Ovary (tissue), 9 donors: ENCODE results near the gene UAP1L1. TPM values are rescaled to one million over a fixed set of nuclear protein-coding genes. Genes with fewer than 3 reads are reported as not detected.

Experiments
- DNase-seq, 5 donors: peaks; one replicate each; pipeline ENCODE4 v3.0.0-alpha.2; 2019 to 2020
- H3K27ac ChIP-seq, 2 donors: fragments of 200-600 bp; one replicate each; pipeline versions ENCODE4 v1.5.1 to v1.8.0; 2019 to 2022
- H3K27me3 ChIP-seq: fragments of 200-600 bp; one replicate; pipeline ENCODE4 v1.8.0; 2022
- H3K36me3 ChIP-seq: fragments of 200-600 bp; sonication (generic); one replicate; pipeline ENCODE4 v1.5.1; 2019
- H3K4me1 ChIP-seq: one replicate; pipeline ENCODE4 v1.8.1; 2013; ENCODE audit warnings: mild to moderate bottlenecking, moderate library complexity; ENCODE audit not compliant: insufficient read depth
- H3K4me3 ChIP-seq: fragments of 200-600 bp; sonication (generic); one replicate; pipeline ENCODE4 v1.5.1; 2017
- H3K9me3 ChIP-seq, 2 donors: fragments of 200-600 bp in 1 of 2; sonication (generic) in 1 of 2; one replicate each; pipeline versions ENCODE4 v1.5.1 to v1.8.1; 2013 to 2019; ENCODE audit warnings: mild to moderate bottlenecking in 1 of 2, moderate library complexity in 1 of 2
- CTCF ChIP-seq, 3 donors: fragments of 450-650 bp in 2 of 3; fragments of 200-600 bp in 1 of 3; IDR thresholded peaks; one replicate each; pipeline versions ENCODE4 v1.5.1 to v1.8.0; 2016 to 2022; ENCODE audit warnings: antibody characterized with exemption in 3 of 3, mild to moderate bottlenecking in 1 of 3
- EP300 ChIP-seq: sonication (generic); formaldehyde crosslinking; IDR thresholded peaks from one replicate; pipeline ENCODE4 v1.6.1; 2017; ENCODE audit warnings: antibody characterized with exemption
- POLR2A ChIP-seq: fragments of 450-650 bp; IDR thresholded peaks from one replicate; pipeline ENCODE4 v1.6.1; 2017; ENCODE audit warnings: antibody characterized with exemption, mild to moderate bottlenecking, moderate library complexity
- WGBS, 3 donors: extraction: QIAGEN DNeasy Blood & Tissue Kit in 1 of 3; methylation state at CpG; one replicate each; pipeline versions ENCODE4 v1.1.5 to v1.1.7; 2013 to 2017; 5-methylcytosine and 5-hydroxymethylcytosine counted together
- intact Hi-C, 4 donors: fragments of 100-400 bp; cut with DNase I; formaldehyde crosslinking; loops; one replicate each; pipeline versions ENCODE4 v1.11.0 to v1.15.1; 2022 to 2023
- polyA plus RNA-seq, 2 donors: library from polyadenylated mRNA; stranded (reverse); fragments of 200-250 nt in 1 of 2; fragments of 350-450 nt in 1 of 2; fragmentation: Illumina TruSeq in 1 of 2; extraction: RNeasy Lipid Tissue Mini Kit (QIAGEN cat#74804) in 1 of 2; gene quantifications; one replicate each; pipeline ENCODE4 v1.2.3, GENCODE V29; 2013 to 2014
- total RNA-seq, 7 donors: library from RNA; depleted of rRNA in 2 of 7; stranded (reverse); fragments of >200 nt in 2 of 7; fragmentation: NEBNext Ultra II Directional in 3 of 7; extraction: Animal tissue kit (Norgen Biotek cat#: 25700) in 3 of 7; gene quantifications; one replicate each; pipeline versions ENCODE4 v1.1.0 to v1.2.4, GENCODE V29; 2016 to 2023
- donor health status: DM: no; HTN: no; CAD: no; lungs with moderate emphysema.
- donor health status: DM: no; HTN: no; CAD: no.
- donor health status: Bipolar disorder and iron deficiency.
- donor health status: DM: yes; HTN: yes; CAD: no.
- donor health status: DM: no; HTN: no; CAD: no.
- donor health status: DM: yes; HTN: yes; CAD: no.

The UAP1L1 gene
- total and polyA plus RNA-seq, 9 donors: 1.3 to 6.3 (median 4.1) TPM

GRCh38 chr9:137054932-137055384 is 22.4 kb upstream of the UAP1L1 start:
- H3K4me1 ChIP-seq: peaks cover 22% of the 10 kb centered on the region
- no peak overlapping the region for H3K4me3 ChIP-seq
- DNase-seq: peak in 1 of 5 donors; percentile 22
- H3K9me3 ChIP-seq: no peaks in the 10 kb centered on the region
- intact Hi-C loops: no loop called here
- H3K27ac ChIP-seq: peak overlapping the region; percentile 62 to 69
- 68 to 76% (median 75%) methylated on average over 15 to 17 of the region's 17 CpGs for WGBS, 3 donors
- no peaks in the 10 kb centered on the region for H3K27me3 ChIP-seq
- TF ChIP-seq POLR2A (no peak), CTCF (IDR thresholded peaks at IDR 0.05) (no peak), EP300 (no peak)
- H3K36me3 ChIP-seq: no peaks in the 10 kb centered on the region

GRCh38 chr9:137055385-137056364 is 21.6 kb upstream of the UAP1L1 start:
- H3K4me3 ChIP-seq: no peak overlapping the region
- peak; percentile 96 to 99 (median 99) for DNase-seq
- no peak for TF ChIP-seq CTCF (IDR thresholded peaks at IDR 0.05)
- 2 to 5% (median 4%) methylated on average over 25 to 28 of the region's 28 CpGs for WGBS, 3 donors
- H3K36me3 ChIP-seq: no peaks in the 10 kb centered on the region
- peak overlapping the region; percentile 62 to 69 for H3K27ac ChIP-seq
- intact Hi-C loops: no loop called here
- H3K4me1 ChIP-seq: peaks cover 22% of the 10 kb centered on the region
- no peaks in the 10 kb centered on the region for H3K9me3 ChIP-seq
- H3K27me3 ChIP-seq: no peaks in the 10 kb centered on the region

DNA sequence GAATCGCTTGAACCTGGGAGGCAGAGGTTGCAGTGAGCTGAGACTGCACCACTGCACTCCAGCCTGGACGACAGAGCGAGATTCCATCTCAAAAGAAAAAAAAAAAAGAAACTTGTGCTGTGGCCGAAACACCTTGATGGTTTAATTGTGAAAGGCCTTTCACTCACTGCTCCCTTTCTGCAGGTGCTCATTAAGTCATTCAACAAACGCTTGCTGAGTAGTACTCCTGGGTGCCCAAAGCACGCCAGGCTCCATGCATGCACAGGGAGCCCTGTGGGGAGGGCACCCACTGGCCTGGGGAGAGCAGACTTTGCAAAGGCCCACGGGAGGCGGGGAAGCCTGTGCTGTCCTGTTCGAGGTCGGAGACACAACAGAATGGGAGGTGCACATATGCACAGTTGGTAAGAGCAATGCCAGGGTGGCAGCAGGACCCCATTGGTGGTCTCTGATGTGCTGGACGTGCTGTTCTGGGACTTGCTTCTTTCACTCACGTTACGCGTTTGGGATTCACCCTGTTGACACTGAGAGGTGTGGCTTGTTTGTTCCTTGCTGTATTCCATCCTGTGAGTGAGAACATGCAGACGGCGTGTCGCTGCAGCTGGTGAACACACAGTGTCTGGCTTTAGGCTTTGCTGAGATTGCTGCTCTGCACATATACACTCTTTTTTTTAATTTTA is 20.4 kb upstream of the UAP1L1 start:
- Histone ChIP-seq H3K4me1 (peaks cover 22% of the 10 kb centered on the region), H3K9me3 (no peaks in the 10 kb centered on the region), H3K36me3 (no peaks in the 10 kb centered on the region), H3K4me3 (no peak overlapping the region), H3K27me3 (no peaks in the 10 kb centered on the region), H3K27ac (no peak overlapping the region)
- intact Hi-C loops: no loop called here
- no peak for TF ChIP-seq POLR2A
- no peak for TF ChIP-seq EP300
- TF ChIP-seq CTCF (IDR thresholded peaks at IDR 0.05): no peak
- 65 to 73% (median 66%) methylated on average over 17 of the region's 17 CpGs for WGBS, 3 donors
- no peak for DNase-seq

DNA sequence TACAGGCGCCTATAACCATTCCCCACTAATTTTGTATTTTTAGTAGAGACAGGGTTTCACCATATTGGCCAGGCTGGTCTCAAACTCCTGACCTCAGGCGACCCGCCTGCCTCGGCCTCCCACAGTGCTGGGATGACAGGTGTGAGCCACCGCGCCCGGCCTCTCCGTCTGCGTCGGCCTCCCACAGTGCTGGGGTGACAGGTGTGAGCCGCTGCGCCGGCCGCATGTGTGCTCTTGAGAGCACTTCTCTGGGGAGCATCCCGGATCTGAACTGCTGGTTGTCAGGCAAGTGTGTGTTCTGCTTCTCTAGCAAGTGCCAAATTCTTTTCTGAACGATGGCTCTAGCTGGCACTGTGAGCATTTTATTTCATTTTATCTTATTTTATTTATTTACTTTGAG is 19.8 kb upstream of the UAP1L1 start:
- H3K9me3 ChIP-seq: no peaks in the 10 kb centered on the region
- TF ChIP-seq POLR2A (no peak), EP300 (no peak), CTCF (IDR thresholded peaks at IDR 0.05) (no peak)
- intact Hi-C loops: no loop called here
- H3K27ac ChIP-seq: no peak overlapping the region
- 69 to 80% (median 78%) methylated on average over 16 of the region's 16 CpGs for WGBS, 3 donors
- H3K36me3 ChIP-seq: no peaks in the 10 kb centered on the region
- DNase-seq: no peak
- no peaks in the 10 kb centered on the region for H3K27me3 ChIP-seq
- H3K4me1 ChIP-seq: peaks cover 22% of the 10 kb centered on the region
- no peak overlapping the region for H3K4me3 ChIP-seq
